Esophagus muscularis mucosa (tissue), 3 donors: ENCODE data around the gene KCNH4.

Experiments
- CTCF ChIP-seq, 3 experiments: fragments of 200-600 bp in 2 of 3; fragments of 450-650 bp in 1 of 3; sonication (generic) in 2 of 3; IDR thresholded peaks; one replicate each; pipeline ENCODE4 v1.5.1; 2017 to 2019; ENCODE audit warnings: antibody characterized with exemption in 3 of 3, mild to moderate bottlenecking in 2 of 3, moderate library complexity in 1 of 3
- POLR2A ChIP-seq: fragments of 450-650 bp; IDR thresholded peaks from one replicate; pipeline ENCODE4 v1.6.1; 2017; ENCODE audit warnings: antibody characterized with exemption, moderate library complexity, mild to moderate bottlenecking, low read depth
- POLR2AphosphoS5 ChIP-seq, 2 donors: sonication (generic); formaldehyde crosslinking; IDR thresholded peaks; one replicate each; pipeline ENCODE4 v1.6.1; 2017; ENCODE audit warnings: antibody characterized with exemption in 2 of 2

- no peak for TF ChIP-seq CTCF (IDR thresholded peaks at IDR 0.05)
- TF ChIP-seq POLR2AphosphoS5 (IDR thresholded peaks at IDR 0.05): no peak
- no peak for TF ChIP-seq POLR2A
Observed at GRCh38 chr17:42178817-42179216, 2.1 kb downstream of the KCNH4 start.
